ENCODE data around the gene REV3L. TPM values are rescaled to one million over a fixed set of nuclear protein-coding genes. Genes with fewer than 3 reads are reported as not detected.
"Not testable (repeated sequence)": the region's sequence is repeated elsewhere in the genome, so short reads cannot be mapped to it uniquely, and the experiment has no call there.

Gene REV3L
- polyA plus RNA-seq, 1 of the 3 experiments (the other 2 are of a cell fraction): 7.3 TPM

DNA sequence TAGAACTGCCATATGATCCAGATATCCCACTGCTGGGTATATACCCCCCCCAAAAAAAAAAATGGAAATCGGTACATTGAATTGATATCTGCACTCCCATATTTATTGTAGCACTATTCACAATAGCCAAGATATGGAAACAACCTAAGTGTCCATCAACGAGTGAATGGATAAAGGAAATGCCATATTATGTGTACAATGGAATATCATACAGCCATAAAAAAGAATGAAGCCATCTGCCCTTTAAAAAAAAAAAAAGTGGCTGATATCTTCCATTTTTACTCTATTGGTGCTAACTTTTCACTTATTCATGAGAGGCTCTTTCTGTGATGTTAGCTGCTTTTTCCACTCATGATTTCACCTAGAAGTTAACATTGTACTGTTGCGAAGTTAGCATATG, 156.5 kb downstream of the REV3L start (continued):
- TF ChIP-seq CHD2 (IDR thresholded peaks at IDR 0.05; ENCODE audit: low read length, partially characterized antibody) (no peak), EZH2phosphoT487 (IDR thresholded peaks at IDR 0.05; ENCODE audit: borderline replicate concordance, low read depth) (no peak), EP300 (IDR thresholded peaks at IDR 0.05; ENCODE audit: borderline replicate concordance in 1 of 2, low read depth in 1 of 2, low read length in 1 of 2) (no peak), GABPA (IDR thresholded peaks at IDR 0.05; ENCODE audit: low read depth) (no peak), SIN3A (IDR thresholded peaks at IDR 0.05; ENCODE audit: borderline replicate concordance, low read depth, low read length) (no peak), MXI1 (IDR thresholded peaks at IDR 0.05; ENCODE audit: low read depth, low read length) (no peak)
- TF ChIP-seq, protein P1, sequence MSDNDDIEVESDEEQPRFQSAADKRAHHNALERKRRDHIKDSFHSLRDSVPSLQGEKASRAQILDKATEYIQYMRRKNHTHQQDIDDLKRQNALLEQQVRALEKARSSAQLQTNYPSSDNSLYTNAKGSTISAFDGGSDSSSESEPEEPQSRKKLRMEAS (IDR thresholded peaks at IDR 0.05; ENCODE audit: low read depth): no peak
- TF ChIP-seq, protein P2, sequence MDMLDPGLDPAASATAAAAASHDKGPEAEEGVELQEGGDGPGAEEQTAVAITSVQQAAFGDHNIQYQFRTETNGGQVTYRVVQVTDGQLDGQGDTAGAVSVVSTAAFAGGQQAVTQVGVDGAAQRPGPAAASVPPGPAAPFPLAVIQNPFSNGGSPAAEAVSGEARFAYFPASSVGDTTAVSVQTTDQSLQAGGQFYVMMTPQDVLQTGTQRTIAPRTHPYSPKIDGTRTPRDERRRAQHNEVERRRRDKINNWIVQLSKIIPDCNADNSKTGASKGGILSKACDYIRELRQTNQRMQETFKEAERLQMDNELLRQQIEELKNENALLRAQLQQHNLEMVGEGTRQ (IDR thresholded peaks at IDR 0.05; ENCODE audit: borderline replicate concordance, low read depth, low read length): no peak

DNA sequence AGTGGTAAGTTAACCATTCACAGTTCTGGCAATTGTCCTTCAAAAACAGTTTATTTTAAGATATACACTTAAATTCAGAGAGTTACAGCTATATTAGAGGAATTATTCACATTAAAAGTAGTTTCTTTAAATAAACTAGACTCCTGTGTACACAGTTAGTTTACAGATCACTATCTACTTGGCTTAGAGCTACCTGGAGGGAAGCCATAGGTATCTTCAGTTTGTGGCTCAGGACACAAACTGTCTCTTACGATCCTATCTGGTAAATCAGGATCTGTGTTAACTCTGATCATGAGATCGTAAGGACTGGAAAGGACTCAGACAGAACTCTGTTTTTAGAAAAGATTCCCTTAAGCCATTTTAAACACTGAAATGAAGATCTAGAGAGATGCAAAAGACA, 160.9 kb downstream of the REV3L start:
- Histone ChIP-seq H2AFZ (ENCODE audit: low read depth) (no peak overlapping the region), H4K20me1 (ENCODE audit: insufficient read depth) (no peaks in the 10 kb centered on the region), H3K9me3 (no peaks in the 10 kb centered on the region), H3K4me1 (ENCODE audit: control insufficient read depth in 1 of 2, insufficient read depth in 2 of 2, low read depth in 1 of 2, low read length in 1 of 2) (no peaks in the 10 kb centered on the region), H3K4me2 (no peak overlapping the region), H3F3A (replicated peaks; ENCODE audit: insufficient read depth) (peaks cover 8% of the 10 kb centered on the region), H3K27ac (ENCODE audit: low read depth in 2 of 2, low read length in 1 of 2) (no peak overlapping the region), H3K4me3 (ENCODE audit: low read depth in 2 of 2, low read length in 1 of 2) (no peak overlapping the region), H3K79me2 (ENCODE audit: insufficient read depth) (no peaks in the 10 kb centered on the region), H3K27me3 (ENCODE audit: insufficient read depth) (no peaks in the 10 kb centered on the region), H3K36me3 (replicated peaks in 1 of 2; ENCODE audit: control insufficient read depth in 1 of 2, insufficient read depth in 2 of 2, low read length in 1 of 2) (peaks cover 26 to 43% of the 10 kb centered on the region in 2 experiments), H3K9ac (no peak overlapping the region), H3K9me2 (no peaks in the 10 kb centered on the region)
- no peak for DNase-seq
- 92% methylated on average over 2 of the region's 2 CpGs for WGBS (ENCODE audit: low lambda C conversion rate)
- CTCF ChIA-PET: interaction anchor here (0.7 to 2.2 kb wide), 2 partner anchors 13 to 63 kb away, joined by 3 to 5 read pairs; a partner anchor contains a TSS
- TF ChIP-seq POLR2AphosphoS5 (IDR thresholded peaks at IDR 0.05; ENCODE audit: low read depth, low read length): no peak
- TF ChIP-seq TCF12 (IDR thresholded peaks at IDR 0.05): no peak
- POLR2A ChIA-PET: no interaction called here

DNA sequence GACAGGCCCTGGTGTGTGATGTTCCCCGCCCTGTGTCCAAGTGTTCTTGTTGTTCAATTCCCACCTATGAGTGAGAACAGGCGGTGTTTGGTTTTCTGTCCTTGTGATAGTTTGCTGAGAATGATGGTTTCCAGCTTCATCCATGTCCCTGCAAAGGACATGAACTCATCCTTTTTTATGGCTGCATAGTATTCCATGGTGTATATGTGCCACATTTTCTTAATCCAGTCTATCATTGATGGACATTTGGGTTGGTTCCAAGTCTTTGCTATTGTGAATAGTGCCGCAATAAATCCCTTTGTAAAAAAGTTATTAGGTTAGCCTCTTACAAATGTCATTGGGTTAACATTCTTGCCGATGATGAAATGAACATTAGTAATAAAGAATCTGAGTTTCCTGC, 175.1 kb downstream of the REV3L start:
- H3K27ac ChIP-seq (ENCODE audit: low read depth in 2 of 2, low read length in 1 of 2); H3K9me3 ChIP-seq; H3K9ac ChIP-seq; H3K4me3 ChIP-seq (ENCODE audit: low read depth in 2 of 2, low read length in 1 of 2); H3K4me1 ChIP-seq (ENCODE audit: control insufficient read depth in 1 of 2, insufficient read depth in 2 of 2, low read depth in 1 of 2, low read length in 1 of 2); H3K27me3 ChIP-seq (ENCODE audit: insufficient read depth); DNase-seq; H2AFZ ChIP-seq (ENCODE audit: low read depth); H4K20me1 ChIP-seq (ENCODE audit: insufficient read depth); POLR2A ChIA-PET; H3K79me2 ChIP-seq (ENCODE audit: insufficient read depth); H3K4me2 ChIP-seq; H3F3A ChIP-seq (replicated peaks; ENCODE audit: insufficient read depth); H3K9me2 ChIP-seq: not testable (repeated sequence)
- H3K36me3 ChIP-seq (replicated peaks in 1 of 2; ENCODE audit: control insufficient read depth in 1 of 2, insufficient read depth in 2 of 2, low read length in 1 of 2): peaks cover 54 to 56% of the 10 kb centered on the region in 2 experiments
- CTCF ChIA-PET: interaction anchor here (0.7 kb wide), 1 partner anchor 29 kb away, joined by 3 read pairs; no protein-coding TSS in a partner anchor
- 95% methylated on average over 4 of the region's 4 CpGs for WGBS (ENCODE audit: low lambda C conversion rate)
